HEK293T (cell line): ENCODE measurements around the gene EIF4G1.

Experiments used
- CTCF ChIA-PET: fragments of 350-600 bp; formaldehyde crosslinking; extraction: SDS; loops from one replicate; lab custom pipeline; 2021; ENCODE audit warnings: antibody characterized with exemption, inconsistent platforms; lab: Yijun Ruan, JAX
- POLR2A ChIA-PET: fragments of 350-600 bp; formaldehyde crosslinking; extraction: SDS; loops from one replicate; lab custom pipeline; 2020; ENCODE audit warnings: antibody characterized with exemption, inconsistent platforms; lab: Yijun Ruan, JAX
- DNase-seq: peaks from one replicate; pipeline ENCODE4 v3.0.0; 2012; ENCODE audit warnings: mixed read lengths; ENCODE audit errors: extremely low spot score
- ARNT ChIP-seq: fragments of 450-650 bp; IDR thresholded peaks from 2 replicates; pipeline ENCODE4 v1.6.1; 2017; ENCODE audit warnings: mild to moderate bottlenecking
- BHLHE40 ChIP-seq: fragments of 450-650 bp; IDR thresholded peaks from 2 replicates; pipeline ENCODE4 v1.6.1; 2016; ENCODE audit warnings: mild to moderate bottlenecking, moderate library complexity, borderline replicate concordance
- CTBP1 ChIP-seq: fragments of 450-650 bp; IDR thresholded peaks from 2 replicates; pipeline ENCODE4 v1.6.1; 2016; ENCODE audit warnings: borderline replicate concordance
- ELF4 ChIP-seq: fragments of 450-650 bp; IDR thresholded peaks from 2 replicates; pipeline ENCODE4 v1.6.1; 2017; ENCODE audit warnings: antibody characterized with exemption
- FOXA1 ChIP-seq: fragments of 450-650 bp; IDR thresholded peaks from 2 replicates; pipeline ENCODE4 v1.6.1; 2016; ENCODE audit warnings: mild to moderate bottlenecking
- FOXK2 ChIP-seq: fragments of 450-650 bp; IDR thresholded peaks from 2 replicates; pipeline ENCODE4 v1.6.1; 2016; ENCODE audit warnings: mild to moderate bottlenecking
- FOXM1 ChIP-seq: fragments of 450-650 bp; IDR thresholded peaks from 2 replicates; pipeline ENCODE4 v1.6.1; 2017; ENCODE audit warnings: mild to moderate bottlenecking, borderline replicate concordance
- HDGF ChIP-seq: fragments of 450-650 bp; IDR thresholded peaks from 2 replicates; pipeline ENCODE4 v1.6.1; 2017; ENCODE audit warnings: antibody characterized with exemption, borderline replicate concordance
- L3MBTL2 ChIP-seq: fragments of 450-650 bp; conservative IDR thresholded peaks from 2 replicates; pipeline ENCODE4 v1.6.1; 2016; ENCODE audit warnings: mild to moderate bottlenecking
- LEF1 ChIP-seq: fragments of 450-650 bp; IDR thresholded peaks from 2 replicates; pipeline ENCODE4 v1.6.1; 2017; ENCODE audit warnings: mild to moderate bottlenecking, borderline replicate concordance
- NFRKB ChIP-seq: fragments of 450-650 bp; IDR thresholded peaks from 2 replicates; pipeline ENCODE4 v1.6.1; 2016; ENCODE audit warnings: mild to moderate bottlenecking, moderate library complexity
- PKNOX1 ChIP-seq: fragments of 450-650 bp; IDR thresholded peaks from 2 replicates; pipeline ENCODE4 v1.6.1; 2016
- SP1 ChIP-seq: fragments of 450-650 bp; IDR thresholded peaks from 2 replicates; pipeline ENCODE4 v1.6.1; 2017
- SUZ12 ChIP-seq: fragments of 450-650 bp; IDR thresholded peaks from 2 replicates; pipeline ENCODE4 v1.6.1; 2016; ENCODE audit warnings: mild to moderate bottlenecking
- TARDBP ChIP-seq: fragments of 450-650 bp; IDR thresholded peaks from 2 replicates; pipeline ENCODE4 v1.6.1; 2016
- ZNF384 ChIP-seq: fragments of 450-650 bp; IDR thresholded peaks from 2 replicates; pipeline ENCODE4 v1.6.1; 2016

The EIF4G1 gene

GRCh38 chr3:184382326-184383032, 68.1 kb downstream of the EIF4G1 start:
- DNase-seq, result no peak
- TF ChIP-seq L3MBTL2, result no peak
- ChIA-PET POLR2A (no interaction called here), CTCF (no interaction called here)

- CTCF ChIA-PET, result no interaction called here
These were observed 68.8 kb downstream of the EIF4G1 start for GRCh38 chr3:184383033-184383740.

GRCh38 chr3:184384342-184384741, 69.9 kb downstream of the EIF4G1 start:
- ChIA-PET POLR2A (no interaction called here), CTCF (interaction anchor here (1.5 kb wide), 1 partner anchor 15 kb away, joined by 3 read pairs; no protein-coding TSS in a partner anchor)
- TF ChIP-seq PKNOX1 (no peak), L3MBTL2 (no peak), FOXA1 (no peak), FOXM1 (no peak), LEF1 (no peak), ELF4 (no peak), CTBP1 (no peak), BHLHE40 (no peak), SP1 (no peak), TARDBP (no peak), ZNF384 (no peak), ARNT (no peak), FOXK2 (no peak), HDGF (no peak)
- DNase-seq, result no peak

More at GRCh38 chr3:184383033-184383740, 68.8 kb downstream of the EIF4G1 start:
- POLR2A ChIA-PET, result no interaction called here
- no peak for DNase-seq
- TF ChIP-seq NFRKB (no peak), FOXA1 (no peak), HDGF (no peak), TARDBP (no peak), ARNT (no peak), ZNF384 (no peak), ELF4 (no peak), FOXM1 (no peak), SP1 (no peak), LEF1 (no peak), L3MBTL2 (no peak), BHLHE40 (no peak), PKNOX1 (no peak), SUZ12 (no peak), CTBP1 (no peak), FOXK2 (no peak)
